IMR-90 (cell line): Measurements from ENCODE around the gene PDGFD. TPM values are rescaled to one million over a fixed set of nuclear protein-coding genes. Genes with fewer than 3 reads are reported as not detected.
A peak's percentile ranks its signal among the peaks of the same experiment; 100 is the strongest.

Source experiments
- ATAC-seq: fragments of 200-7000 bp; cut with Tn5 transposase; 2 replicates; pipeline ENCODE4 v1.9.1; 2020; ENCODE audit warnings: low read depth, mild to moderate bottlenecking, moderate library complexity
- BruUV-seq: library from RNA; stranded (reverse); fragments of 400-500 nt; replicated peaks from 2 replicates; lab custom pipeline; 2021; lab: Mats Ljungman, UMichigan
- CTCF ChIA-PET: fragments of 300-600 bp; formaldehyde crosslinking; extraction: SDS; loops from one replicate; lab custom pipeline; 2021; ENCODE audit warnings: antibody characterized with exemption; lab: Yijun Ruan, JAX
- POLR2A ChIA-PET: fragments of 300-600 bp; sonication (Branson Sonifier 250); formaldehyde crosslinking; loops from one replicate; lab custom pipeline; 2022; ENCODE audit warnings: antibody characterized with exemption; ENCODE audit not compliant: unreplicated experiment; lab: Charles Lee
- DNase-seq: peaks from one replicate; pipeline ENCODE4 v3.0.0; 2013
- H2AFZ ChIP-seq: replicated peaks from 2 replicates; pipeline ENCODE3; 2013; ENCODE audit warnings: low read length, mild to moderate bottlenecking; ENCODE audit not compliant: poor library complexity
- H2AK5ac ChIP-seq: 2 replicates; pipeline ENCODE4 v1.6.1; 2013; ENCODE audit warnings: low read depth, low read length, inconsistent platforms
- H2AK9ac ChIP-seq: replicated peaks from 2 replicates; pipeline ENCODE3; 2013; ENCODE audit warnings: mild to moderate bottlenecking, low read depth, low read length, moderate library complexity; ENCODE audit not compliant: poor library complexity
- H2BK120ac ChIP-seq: 2 replicates; pipeline ENCODE4 v1.6.1; 2013; ENCODE audit warnings: low read depth, low read length, inconsistent platforms
- H2BK15ac ChIP-seq: 3 replicates; pipeline ENCODE4 v1.6.1; 2013; ENCODE audit warnings: low read depth, low read length, inconsistent platforms
- H2BK20ac ChIP-seq: 2 replicates; pipeline ENCODE4 v1.6.1; 2013; ENCODE audit warnings: low read depth, mild to moderate bottlenecking, inconsistent platforms, low read length, moderate library complexity
- H2BK5ac ChIP-seq: 2 replicates; pipeline ENCODE4 v1.6.1; 2013; ENCODE audit warnings: mild to moderate bottlenecking, low read depth, low read length, inconsistent platforms; ENCODE audit not compliant: poor library complexity, severe bottlenecking
- H3K14ac ChIP-seq: replicated peaks from 2 replicates; pipeline ENCODE4 v1.6.1; 2013; ENCODE audit warnings: low read depth, low read length, inconsistent platforms
- H3K18ac ChIP-seq: 2 replicates; pipeline ENCODE4 v1.6.1; 2013; ENCODE audit warnings: low read depth, low read length, control low read depth
- H3K23ac ChIP-seq: 2 replicates; pipeline ENCODE4 v1.6.1; 2013; ENCODE audit warnings: low read depth, low read length, inconsistent platforms
- H3K27ac ChIP-seq: 2 replicates; pipeline ENCODE4 v1.5.1; 2013; ENCODE audit warnings: mild to moderate bottlenecking, control low read depth, low read length; ENCODE audit not compliant: insufficient read depth
- H3K27me3 ChIP-seq: 2 replicates; pipeline ENCODE4 v1.6.1; 2013; ENCODE audit warnings: low read length; ENCODE audit not compliant: control insufficient read depth, insufficient read depth
- H3K36me3 ChIP-seq: 2 replicates; pipeline ENCODE4 v1.6.1; 2013; ENCODE audit warnings: low read length, mixed read lengths; ENCODE audit not compliant: control insufficient read depth, insufficient read depth
- H3K4ac ChIP-seq: 2 replicates; pipeline ENCODE4 v1.6.1; 2013; ENCODE audit warnings: low read depth, low read length, inconsistent platforms
- H3K4me1 ChIP-seq: 2 replicates; pipeline ENCODE4 v1.6.1; 2013; ENCODE audit warnings: low read length, mixed read lengths; ENCODE audit not compliant: control insufficient read depth, insufficient read depth
- H3K4me2 ChIP-seq: 2 replicates; pipeline ENCODE4 v1.6.1; 2013; ENCODE audit warnings: low read depth, mild to moderate bottlenecking, control low read depth, low read length, moderate library complexity
- H3K4me3 ChIP-seq: 2 replicates; pipeline ENCODE4 v1.5.1; 2013; ENCODE audit warnings: low read depth, mild to moderate bottlenecking, control low read depth, low read length, moderate library complexity; ENCODE audit not compliant: insufficient read depth
- H3K56ac ChIP-seq: 2 replicates; pipeline ENCODE4 v1.6.1; 2013; ENCODE audit warnings: low read length, inconsistent platforms; ENCODE audit not compliant: insufficient read depth; ENCODE audit errors: extremely low read depth
- H3K79me1 ChIP-seq, 2 experiments: 2 replicates each; pipeline ENCODE4 v1.6.1; 2013; ENCODE audit warnings: low read length in 2 of 2, inconsistent platforms in 1 of 2, low read depth in 1 of 2
- H3K9ac ChIP-seq: 2 replicates; pipeline ENCODE4 v1.6.1; 2013; ENCODE audit warnings: low read depth, low read length, control low read depth
- H3K9me1 ChIP-seq: 2 replicates; pipeline ENCODE4 v1.6.1; 2013; ENCODE audit warnings: low read length, inconsistent platforms; ENCODE audit not compliant: insufficient read depth
- H3K9me3 ChIP-seq: 2 replicates; pipeline ENCODE4 v1.6.1; 2013; ENCODE audit warnings: low read length; ENCODE audit not compliant: control insufficient read depth, insufficient read depth
- H4K20me1 ChIP-seq: 2 replicates; pipeline ENCODE4 v1.6.1; 2013; ENCODE audit warnings: low read length, inconsistent platforms; ENCODE audit not compliant: insufficient read depth
- H4K5ac ChIP-seq: 2 replicates; pipeline ENCODE4 v1.6.1; 2013; ENCODE audit warnings: mild to moderate bottlenecking, low read depth, low read length, control low read depth
- H4K8ac ChIP-seq, 2 experiments: 2 replicates each; pipeline ENCODE4 v1.6.1; 2013; ENCODE audit warnings: low read depth in 2 of 2, low read length in 2 of 2, control low read depth in 1 of 2, inconsistent platforms in 1 of 2
- H4K91ac ChIP-seq: 2 replicates; pipeline ENCODE4 v1.6.1; 2013; ENCODE audit warnings: low read depth, low read length, inconsistent platforms; ENCODE audit not compliant: insufficient read depth
- BHLHE40 ChIP-seq: fragments of 150-350 bp; IDR thresholded peaks from 2 replicates; pipeline ENCODE4 v1.6.1; 2016; ENCODE audit warnings: mild to moderate bottlenecking, low read depth, low read length
- MAFK ChIP-seq: IDR thresholded peaks from 2 replicates; pipeline ENCODE4 v1.6.1; 2012; ENCODE audit warnings: low read depth, low read length, improper control_type of control experiment
- NFE2L2 ChIP-seq: fragments of 150-350 bp; IDR thresholded peaks from 2 replicates; pipeline ENCODE4 v1.6.1; 2016; ENCODE audit warnings: low read depth, mild to moderate bottlenecking, low read length
- RAD21 ChIP-seq: IDR thresholded peaks from 2 replicates; pipeline ENCODE4 v1.6.1; 2012; ENCODE audit warnings: low read length, improper control_type of control experiment
- RFX5 ChIP-seq: IDR thresholded peaks from 2 replicates; pipeline ENCODE4 v1.8.0; 2012; ENCODE audit warnings: low read depth, mild to moderate bottlenecking, low read length, moderate library complexity
- SMC3 ChIP-seq: fragments of 150-350 bp; IDR thresholded peaks from 2 replicates; pipeline ENCODE4 v1.6.1; 2016; ENCODE audit warnings: low read depth, mild to moderate bottlenecking, antibody characterized with exemption, low read length, moderate library complexity
- WGBS, 2 experiments: methylation state at CpG; one replicate each; pipeline versions ENCODE4 v1.1.5 to v1.1.7; 2013; ENCODE audit warnings: missing lambda C conversion rate in 2 of 2; ENCODE audit not compliant: insufficient read length in 1 of 2; ENCODE audit errors: extremely low coverage in 2 of 2; 5-methylcytosine and 5-hydroxymethylcytosine counted together
- dilution Hi-C: fragments of 300-500 bp; cut with HindIII; formaldehyde crosslinking; loops from one replicate; pipeline ENCODE4 v1.14.3; 2018; ENCODE audit warnings: low sequenced_read_pairs; ENCODE audit not compliant: unreplicated experiment
- in situ Hi-C: fragments of 300-500 bp; cut with MboI; formaldehyde crosslinking; loops from 3 replicates; pipeline ENCODE4 v1.14.3; 2019; ENCODE audit warnings: low sequenced_read_pairs, inconsistent platforms, mixed read lengths
- intact Hi-C: fragments of 100-400 bp; cut with micrococcal nuclease; formaldehyde crosslinking; loops from 2 replicates; pipeline ENCODE4 v1.10.0; 2022
- polyA plus RNA-seq, 3 experiments: library from polyadenylated mRNA; depleted of rRNA; stranded (reverse); fragments of >200 nt; gene quantifications; 2 replicates each; pipeline ENCODE4 v1.2.3, GENCODE V29; 2012; ENCODE audit warnings: low replicate concordance in 1 of 3
- total RNA-seq: library from RNA; depleted of rRNA; stranded (reverse); fragments of >200 nt; gene quantifications from 2 replicates; pipeline ENCODE4 v1.2.3, GENCODE V29; 2012

The PDGFD gene
- total and polyA plus RNA-seq, 2 of the 4 experiments (the other 2 are of a cell fraction) = 2.1 to 3.0 TPM

GRCh38 chr11:103946793-103947545, 217.0 kb downstream of the PDGFD start:
- ATAC-seq = peak; percentile 56
- peak overlapping the region; percentile 60; the same call in 1 of the 2 replicates for H3K23ac ChIP-seq
- peak overlapping the region in 1 of 2 experiments; percentile 18; a peak in 1 of 4 replicates for H4K8ac ChIP-seq
- dilution Hi-C loops (no loop called here), in situ Hi-C loops (no loop called here), intact Hi-C loops (loop anchor here (10.0 kb wide), 1 partner anchor 1288 kb away; no protein-coding TSS in a partner anchor)
- H2BK120ac ChIP-seq = peak overlapping the region; percentile 83
- POLR2A ChIA-PET = interaction anchor here (0.6 to 0.7 kb wide), 2 partner anchors 698 to 1185 kb away, joined by 3 to 4 read pairs; no protein-coding TSS in a partner anchor
- H4K20me1 ChIP-seq = no peaks in the 10 kb centered on the region
- H2BK15ac ChIP-seq = 0 out of 3 replicates have a peak overlapping the region, but pooled peaks have one; percentile 73
- CTCF ChIA-PET = interaction anchor here (1.7 kb wide), 1 partner anchor 265 kb away, joined by 4 read pairs; no protein-coding TSS in a partner anchor
- no peak overlapping the region for H2AK9ac ChIP-seq
- WGBS, 2 experiments = no CpG with 5 or more reads among the region's 3 CpGs
- no peaks in the 10 kb centered on the region for H3K79me1 ChIP-seq
- H3K56ac ChIP-seq = no peak overlapping the region
- H3K36me3 ChIP-seq = no peaks in the 10 kb centered on the region
- peak overlapping the region; percentile 47; the same call in 1 of the 2 replicates for H4K5ac ChIP-seq
- no peak overlapping the region for H3K4me2 ChIP-seq
- H3K4ac ChIP-seq = peak overlapping the region; percentile 21
- no peak overlapping the region for H3K27ac ChIP-seq
- H2BK20ac ChIP-seq = peak overlapping the region; percentile 57; the same call in 1 of the 2 replicates
- H3K4me3 ChIP-seq = no peak overlapping the region
- peak; percentile 12 for DNase-seq
- H3K9me3 ChIP-seq = no peaks in the 10 kb centered on the region
- H2BK5ac ChIP-seq = no peak overlapping the region
- peak overlapping the region; percentile 58 for H4K91ac ChIP-seq
- peaks cover 5% of the 10 kb centered on the region for H3K4me1 ChIP-seq
- TF ChIP-seq MAFK (no peak), RFX5 (no peak), NFE2L2 (no peak), SMC3 (no peak), RAD21 (no peak), BHLHE40 (no peak)
- peaks cover 12% of the 10 kb centered on the region for H3K9me1 ChIP-seq
- H2AK5ac ChIP-seq = peak overlapping the region; percentile 71; the same call in 1 of the 2 replicates
- no peak overlapping the region for H3K9ac ChIP-seq
- BruUV-seq = no TSS peak
- H2AFZ ChIP-seq = no peak overlapping the region
- no peaks in the 10 kb centered on the region for H3K27me3 ChIP-seq
- H3K18ac ChIP-seq = peak overlapping the region; percentile 78; the same call in 1 of the 2 replicates
- peak overlapping the region; percentile 37; the same call in 1 of the 2 replicates for H3K14ac ChIP-seq
